HAP-1 (cell line): ENCODE measurements around the gene NT5DC3.

Source experiments
- DNase-seq, 2 experiments: peaks; one replicate each; pipeline ENCODE4 v3.0.0-alpha.2; 2016 to 2020; ENCODE audit warnings: low spot score in 2 of 2
- H3K27me3 ChIP-seq: fragments of 250-450 bp; sonication (Bioruptor Pico); 2 replicates; pipeline ENCODE4 v1.5.1; 2020; ENCODE audit warnings: low read depth, mild to moderate bottlenecking, moderate library complexity
- H3K36me3 ChIP-seq: fragments of 250-450 bp; sonication (Bioruptor Pico); replicated peaks from 2 replicates; pipeline ENCODE4 v1.5.1; 2020; ENCODE audit warnings: mild to moderate bottlenecking
- H3K4me1 ChIP-seq: fragments of 250-450 bp; sonication (Bioruptor Pico); 2 replicates; pipeline ENCODE4 v1.5.1; 2020; ENCODE audit warnings: mild to moderate bottlenecking
- H3K4me3 ChIP-seq: fragments of 250-450 bp; sonication (Bioruptor Pico); 2 replicates; pipeline ENCODE4 v1.5.1; 2020; ENCODE audit warnings: mild to moderate bottlenecking, moderate library complexity
- H3K9me3 ChIP-seq: fragments of 250-450 bp; sonication (Bioruptor Pico); 2 replicates; pipeline ENCODE4 v1.5.1; 2020; ENCODE audit warnings: mild to moderate bottlenecking, moderate library complexity
- in situ Hi-C: fragments of 300-500 bp; cut with MboI; formaldehyde crosslinking; loops from 3 replicates; pipeline ENCODE4 v1.14.3; 2020; ENCODE audit warnings: low sequenced_read_pairs, inconsistent platforms, mixed read lengths

Gene NT5DC3

DNA sequence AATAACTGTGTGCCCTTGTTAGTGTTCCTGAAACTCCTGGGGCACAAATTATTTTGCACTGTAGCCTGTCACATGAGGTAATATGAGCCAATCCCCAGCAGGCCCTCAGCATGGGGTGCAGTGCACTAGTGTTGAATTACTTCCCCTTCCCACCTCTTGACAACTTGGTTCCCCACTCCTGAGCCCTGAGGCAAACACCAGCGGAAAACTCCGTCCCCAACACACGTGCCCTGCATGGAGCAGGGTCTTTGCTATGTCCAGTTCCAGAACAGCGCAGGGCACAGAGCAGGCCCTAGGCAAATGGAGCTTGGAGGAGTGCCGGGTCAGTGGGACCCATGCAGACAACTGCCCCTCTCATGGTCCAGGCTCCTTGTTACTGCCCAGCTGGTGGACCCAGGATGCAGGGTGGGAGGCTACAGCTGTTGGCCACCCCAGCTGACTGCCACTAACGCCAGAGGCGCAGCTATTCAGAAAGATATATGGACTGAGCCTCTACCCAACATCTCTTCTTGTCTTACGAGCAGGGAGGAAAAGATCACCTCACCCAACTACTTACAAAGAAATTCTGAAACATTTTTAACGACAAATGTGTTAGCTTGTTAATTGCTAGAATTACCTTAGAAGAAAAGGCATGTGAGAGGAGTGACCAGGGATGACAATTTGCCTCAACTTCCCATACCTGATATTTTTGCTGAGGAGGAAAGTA is 71.6 kb downstream of the NT5DC3 start:
- H3K9me3 ChIP-seq = no peaks in the 10 kb centered on the region
- no peak for DNase-seq
- peaks cover 4% of the 10 kb centered on the region; the same call in 1 of the 2 replicates for H3K36me3 ChIP-seq
- no peak overlapping the region for H3K4me3 ChIP-seq
- H3K4me1 ChIP-seq = no peaks in the 10 kb centered on the region; the same call in 1 of the 2 replicates
- no peaks in the 10 kb centered on the region for H3K27me3 ChIP-seq
- in situ Hi-C loops = no loop called here

GRCh38 chr12:103768467-103769123 is 72.4 kb downstream of the NT5DC3 start:
- Histone ChIP-seq H3K4me1 (no peaks in the 10 kb centered on the region), H3K36me3 (peaks cover 4% of the 10 kb centered on the region; the same call in 1 of the 2 replicates), H3K27me3 (no peaks in the 10 kb centered on the region), H3K9me3 (no peaks in the 10 kb centered on the region), H3K4me3 (no peak overlapping the region)
- no peak for DNase-seq
- in situ Hi-C loops = no loop called here

- in situ Hi-C loops = no loop called here
- DNase-seq = no peak
- H3K27me3 ChIP-seq = no peaks in the 10 kb centered on the region
Measured at GRCh38 chr12:103766028-103766427, 75.0 kb downstream of the NT5DC3 start.

GRCh38 chr12:103765322-103765721 is 75.7 kb downstream of the NT5DC3 start:
- DNase-seq = no peak
- H3K4me3 ChIP-seq = no peak overlapping the region
- no peaks in the 10 kb centered on the region for H3K4me1 ChIP-seq
- in situ Hi-C loops = no loop called here
- no peaks in the 10 kb centered on the region for H3K36me3 ChIP-seq
- no peaks in the 10 kb centered on the region for H3K27me3 ChIP-seq
- no peaks in the 10 kb centered on the region for H3K9me3 ChIP-seq

More at GRCh38 chr12:103766028-103766427, 75.0 kb downstream of the NT5DC3 start:
- H3K4me3 ChIP-seq = no peak overlapping the region
- peaks cover under 1% of the 10 kb centered on the region; the same call in 1 of the 2 replicates for H3K36me3 ChIP-seq
- H3K9me3 ChIP-seq = no peaks in the 10 kb centered on the region
- no peaks in the 10 kb centered on the region for H3K4me1 ChIP-seq

GRCh38 chr12:103762473-103762872 is 78.6 kb downstream of the NT5DC3 start:
- in situ Hi-C loops = no loop called here
- Histone ChIP-seq H3K4me3 (no peak overlapping the region), H3K9me3 (no peaks in the 10 kb centered on the region), H3K4me1 (no peaks in the 10 kb centered on the region), H3K36me3 (no peaks in the 10 kb centered on the region), H3K27me3 (no peaks in the 10 kb centered on the region)
- no peak for DNase-seq

DNA sequence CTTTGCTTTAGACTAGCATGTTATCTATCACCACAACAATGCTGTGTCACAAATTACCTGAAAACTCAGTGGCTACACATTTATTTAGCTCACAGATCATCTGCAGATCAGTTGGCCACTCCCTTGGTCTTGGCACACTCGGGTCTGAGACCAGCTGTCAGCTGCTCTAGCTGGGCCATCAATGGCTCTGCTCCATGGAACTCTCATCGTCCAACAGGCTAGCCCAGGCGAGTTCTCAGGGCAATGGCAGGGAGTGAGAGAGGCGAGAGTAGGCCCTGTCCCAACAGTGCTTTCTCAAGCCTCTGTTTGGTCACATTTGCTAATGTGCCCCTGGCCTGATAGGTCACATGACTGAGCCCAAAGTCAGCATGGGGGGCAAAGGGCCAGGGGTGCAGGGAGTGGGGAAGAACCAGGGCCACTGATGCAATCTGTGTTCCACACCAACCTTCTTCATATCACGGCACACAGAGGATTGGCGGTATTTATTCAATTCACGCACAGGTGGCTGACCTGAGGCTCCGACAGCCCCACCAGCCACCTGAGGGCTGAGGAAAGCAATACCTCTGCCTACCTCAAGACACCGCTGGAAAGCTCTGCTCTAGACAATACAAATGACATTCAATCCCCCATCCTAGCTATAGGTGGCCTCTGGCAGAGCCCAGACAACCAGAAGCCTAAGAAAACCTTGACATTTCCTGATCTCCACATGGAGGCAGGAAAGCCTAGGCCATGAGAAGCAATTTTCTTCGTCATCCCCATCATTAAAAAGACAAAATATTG is 82.5 kb downstream of the NT5DC3 start:
- Histone ChIP-seq H3K4me1 (no peaks in the 10 kb centered on the region), H3K36me3 (no peaks in the 10 kb centered on the region), H3K27me3 (no peaks in the 10 kb centered on the region), H3K9me3 (no peaks in the 10 kb centered on the region), H3K4me3 (no peak overlapping the region)
- DNase-seq = no peak
- in situ Hi-C loops = no loop called here

DNA sequence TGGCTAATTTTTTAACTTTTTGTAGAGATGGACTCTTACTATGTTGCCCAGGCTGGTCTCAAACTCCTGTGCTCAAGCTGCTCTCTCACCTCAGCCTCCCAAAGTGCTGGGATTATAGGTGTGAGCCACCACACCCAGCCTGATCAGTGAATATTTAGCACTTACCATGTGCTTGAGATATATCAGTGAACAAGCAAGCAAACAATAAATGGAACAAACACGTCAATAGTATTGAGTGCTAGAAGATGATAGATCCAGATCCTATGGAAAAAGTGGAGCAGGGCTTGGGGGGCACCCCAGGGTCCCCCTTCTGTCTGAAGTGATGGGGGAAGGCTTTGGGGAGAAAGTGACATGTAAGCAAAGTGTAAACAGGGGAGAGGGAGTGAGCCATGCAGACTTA is 83.8 kb downstream of the NT5DC3 start:
- no peak overlapping the region for H3K4me3 ChIP-seq
- in situ Hi-C loops = no loop called here
- no peaks in the 10 kb centered on the region for H3K4me1 ChIP-seq
- H3K36me3 ChIP-seq = no peaks in the 10 kb centered on the region
- H3K27me3 ChIP-seq = no peaks in the 10 kb centered on the region
- H3K9me3 ChIP-seq = no peaks in the 10 kb centered on the region
- no peak for DNase-seq

- Histone ChIP-seq H3K27me3 (no peaks in the 10 kb centered on the region), H3K36me3 (no peaks in the 10 kb centered on the region), H3K4me1 (no peaks in the 10 kb centered on the region), H3K4me3 (no peak overlapping the region), H3K9me3 (no peaks in the 10 kb centered on the region)
- in situ Hi-C loops = no loop called here
- DNase-seq = no peak
Measured at GRCh38 chr12:103756443-103756842, 84.6 kb downstream of the NT5DC3 start.

DNA sequence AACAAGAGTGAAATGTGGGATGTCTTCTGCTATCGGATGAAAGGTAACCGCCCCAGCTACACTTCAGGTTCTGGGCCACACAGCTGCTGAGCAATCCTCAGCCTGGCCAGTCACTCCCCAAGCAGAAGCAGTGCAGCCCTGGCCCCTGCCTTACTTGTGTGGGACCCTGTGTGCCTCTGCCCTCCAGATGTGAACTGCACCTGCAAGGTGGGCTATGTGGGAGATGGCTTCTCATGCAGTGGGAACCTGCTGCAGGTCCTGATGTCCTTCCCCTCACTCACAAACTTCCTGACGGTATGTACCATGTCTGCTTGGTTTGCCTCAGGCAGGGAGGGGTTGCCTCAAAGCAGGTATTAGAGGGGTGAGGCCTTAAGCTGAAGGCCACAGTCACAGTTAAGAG is 85.6 kb downstream of the NT5DC3 start:
- in situ Hi-C loops = no loop called here
- H3K4me3 ChIP-seq = no peak overlapping the region
- DNase-seq = no peak
- H3K4me1 ChIP-seq = no peaks in the 10 kb centered on the region
- H3K27me3 ChIP-seq = no peaks in the 10 kb centered on the region
- H3K9me3 ChIP-seq = no peaks in the 10 kb centered on the region
- H3K36me3 ChIP-seq = no peaks in the 10 kb centered on the region

DNA sequence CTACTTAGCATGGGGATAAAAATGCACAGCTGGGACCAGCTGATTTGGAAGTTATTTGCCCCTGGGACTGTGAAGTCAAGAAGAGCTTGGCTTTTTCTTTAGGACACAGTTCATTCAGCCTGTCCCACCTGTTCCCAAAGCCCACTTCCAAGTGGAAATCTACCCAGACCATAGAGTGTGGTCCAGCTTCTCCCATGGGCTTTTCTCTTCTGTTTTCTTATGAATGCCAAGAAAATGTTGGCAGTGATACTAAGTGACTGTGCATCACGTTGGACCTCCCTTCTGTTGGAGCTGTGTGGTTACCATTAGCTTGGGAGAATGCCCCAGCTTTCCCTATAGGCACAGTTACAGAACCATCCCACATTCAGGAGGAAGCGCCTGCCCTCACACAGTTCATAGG is 89.4 kb downstream of the NT5DC3 start:
- in situ Hi-C loops = no loop called here
- H3K36me3 ChIP-seq = no peaks in the 10 kb centered on the region
- H3K4me1 ChIP-seq = no peaks in the 10 kb centered on the region
- H3K9me3 ChIP-seq = no peaks in the 10 kb centered on the region
- no peak overlapping the region for H3K4me3 ChIP-seq
- no peaks in the 10 kb centered on the region for H3K27me3 ChIP-seq
- DNase-seq = no peak

- H3K4me1 ChIP-seq = no peaks in the 10 kb centered on the region
- H3K4me3 ChIP-seq = no peak overlapping the region
- H3K27me3 ChIP-seq = no peaks in the 10 kb centered on the region
- H3K9me3 ChIP-seq = no peaks in the 10 kb centered on the region
- in situ Hi-C loops = no loop called here
- no peaks in the 10 kb centered on the region for H3K36me3 ChIP-seq
- DNase-seq = peak in 1 of 2 experiments; percentile 23
Measured at GRCh38 chr12:103751171-103751570, 89.9 kb downstream of the NT5DC3 start.

DNA sequence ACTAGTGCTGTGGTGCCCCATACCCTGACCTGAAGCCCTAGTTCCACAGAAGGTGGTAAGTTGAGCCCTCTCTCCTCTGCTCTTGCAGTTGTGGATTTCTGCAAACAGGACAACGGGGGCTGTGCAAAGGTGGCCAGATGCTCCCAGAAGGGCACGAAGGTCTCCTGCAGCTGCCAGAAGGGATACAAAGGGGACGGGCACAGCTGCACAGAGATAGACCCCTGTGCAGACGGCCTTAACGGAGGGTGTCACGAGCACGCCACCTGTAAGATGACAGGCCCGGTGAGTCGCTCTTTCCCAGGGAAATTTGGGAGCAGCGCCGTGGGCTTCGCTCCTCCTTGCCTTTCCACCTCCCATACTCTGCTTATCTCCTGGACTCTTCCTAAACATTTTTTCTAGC is 92.2 kb downstream of the NT5DC3 start:
- no peaks in the 10 kb centered on the region for H3K4me1 ChIP-seq
- in situ Hi-C loops = no loop called here
- no peak for DNase-seq
- no peaks in the 10 kb centered on the region for H3K36me3 ChIP-seq
- no peak overlapping the region for H3K4me3 ChIP-seq
- no peaks in the 10 kb centered on the region for H3K9me3 ChIP-seq
- H3K27me3 ChIP-seq = no peaks in the 10 kb centered on the region

GRCh38 chr12:103748002-103748401 is 93.0 kb downstream of the NT5DC3 start:
- no peaks in the 10 kb centered on the region for H3K4me1 ChIP-seq
- H3K4me3 ChIP-seq = no peak overlapping the region
- in situ Hi-C loops = no loop called here
- H3K36me3 ChIP-seq = no peaks in the 10 kb centered on the region
- no peak for DNase-seq
- H3K9me3 ChIP-seq = no peaks in the 10 kb centered on the region
- H3K27me3 ChIP-seq = no peaks in the 10 kb centered on the region

DNA sequence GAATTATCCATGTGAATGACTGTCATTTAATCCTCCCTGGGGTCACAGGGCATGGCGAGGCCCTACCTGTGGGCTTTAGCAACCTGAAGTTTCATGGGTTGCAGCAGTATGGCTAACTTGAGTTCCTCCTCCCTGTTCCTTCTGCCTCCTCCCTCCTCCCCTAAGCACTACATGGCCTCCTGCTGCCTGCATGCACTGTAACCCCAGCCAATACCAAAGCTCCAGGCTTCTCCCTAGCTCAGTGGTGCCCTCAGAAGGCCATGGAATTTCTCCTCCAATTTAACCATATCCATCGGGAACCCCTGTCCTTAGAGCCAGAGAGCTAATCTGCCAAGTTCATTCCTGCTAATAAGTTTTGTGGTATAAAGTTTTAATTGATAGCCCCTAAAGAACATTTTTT is 95.1 kb downstream of the NT5DC3 start:
- H3K4me1 ChIP-seq = no peaks in the 10 kb centered on the region
- no peaks in the 10 kb centered on the region for H3K9me3 ChIP-seq
- H3K36me3 ChIP-seq = no peaks in the 10 kb centered on the region
- in situ Hi-C loops = no loop called here
- H3K4me3 ChIP-seq = no peak overlapping the region
- DNase-seq = no peak
- H3K27me3 ChIP-seq = no peaks in the 10 kb centered on the region
